GM18951 (cell line): Measurements from ENCODE around the gene LY6G6D.
"Not testable (repeated sequence)": the region's sequence is repeated elsewhere in the genome, so short reads cannot be mapped to it uniquely, and the experiment has no call there.

Source experiments
- POLR2A ChIP-seq: IDR thresholded peaks from 4 replicates; pipeline ENCODE4 v1.6.1; 2011; ENCODE audit warnings: mild to moderate bottlenecking; ENCODE audit not compliant: insufficient read length, insufficient read depth; ENCODE audit errors: extremely low read depth
- in situ Hi-C: fragments of 300-500 bp; cut with MboI; formaldehyde crosslinking; loops from one replicate; pipeline ENCODE4 v1.12.0; 2022; ENCODE audit warnings: low sequenced_read_pairs, mixed read lengths, inconsistent platforms; ENCODE audit not compliant: unreplicated experiment

The LY6G6D gene

DNA sequence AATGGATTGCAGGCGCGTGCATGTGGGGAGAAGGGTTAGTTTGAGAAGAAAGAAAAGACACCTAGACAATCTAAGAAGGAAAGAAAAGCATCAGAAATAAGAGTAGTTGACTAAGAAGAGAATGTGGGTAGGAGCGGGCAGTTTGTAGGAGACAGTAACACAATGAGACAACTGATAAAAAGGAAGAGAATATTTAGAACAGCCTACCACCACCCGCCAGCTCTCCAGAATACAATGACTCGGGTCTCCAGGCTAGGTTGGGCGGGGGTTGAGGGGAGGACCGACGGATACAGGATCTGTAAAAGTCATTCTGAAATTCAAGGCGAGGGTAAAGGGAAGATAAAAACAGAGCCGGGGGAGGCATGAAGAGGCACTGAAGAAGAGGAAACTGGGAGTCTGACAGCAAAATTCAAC lies 12.7 kb upstream of the LY6G6D start:
- in situ Hi-C loops = no loop called here
- no peak for TF ChIP-seq POLR2A

GRCh38 chr6:31702819-31703716 lies 12.1 kb upstream of the LY6G6D start, which contains the start of gene ABHD16A:
Gene ABHD16A, minus strand, starts transcription at chr6:31703324. Its CDS starts 43 bp downstream, at chr6:31703281.
- in situ Hi-C loops = no loop called here
- peak; percentile 94 for TF ChIP-seq POLR2A

DNA sequence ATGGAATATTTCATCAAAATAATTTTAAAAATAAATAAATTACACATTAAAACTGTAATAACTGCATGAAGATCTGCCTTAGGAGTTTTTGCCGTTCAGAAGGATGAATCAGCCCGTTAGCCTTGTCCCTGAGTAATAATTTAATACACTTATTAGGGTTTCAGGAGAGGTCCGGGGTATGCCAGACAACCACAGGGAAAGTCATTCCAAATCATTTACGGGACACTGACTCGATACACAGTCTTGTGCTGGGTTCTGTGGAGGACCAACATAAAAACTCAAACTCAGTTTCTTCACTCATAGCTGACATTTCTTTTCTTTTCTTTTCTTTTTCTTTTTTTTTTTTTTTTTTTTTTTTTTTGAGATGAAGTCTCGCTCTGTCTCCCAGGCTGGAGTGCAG lies 9.2 kb upstream of the LY6G6D start:
- in situ Hi-C loops = no loop called here
- no peak for TF ChIP-seq POLR2A

GRCh38 chr6:31706599-31706998 lies 8.5 kb upstream of the LY6G6D start, which contains the start of gene LY6G6F:
Gene LY6G6F, plus strand, starts transcription at chr6:31706866. Its CDS starts 41 bp downstream, at chr6:31706907.
- TF ChIP-seq POLR2A = no peak
- in situ Hi-C loops = no loop called here

DNA sequence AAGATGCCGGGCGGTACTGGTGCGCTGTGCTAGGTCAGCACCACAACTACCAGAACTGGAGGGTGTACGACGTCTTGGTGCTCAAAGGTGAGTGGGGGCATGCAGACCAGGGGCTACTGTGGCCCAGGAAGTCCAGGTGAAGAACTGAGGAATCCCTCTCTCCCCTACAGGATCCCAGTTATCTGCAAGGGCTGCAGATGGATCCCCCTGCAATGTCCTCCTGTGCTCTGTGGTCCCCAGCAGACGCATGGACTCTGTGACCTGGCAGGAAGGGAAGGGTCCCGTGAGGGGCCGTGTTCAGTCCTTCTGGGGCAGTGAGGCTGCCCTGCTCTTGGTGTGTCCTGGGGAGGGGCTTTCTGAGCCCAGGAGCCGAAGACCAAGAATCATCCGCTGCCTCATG lies 7.4 kb upstream of the LY6G6D start:
- in situ Hi-C loops = no loop called here
- TF ChIP-seq POLR2A = no peak

DNA sequence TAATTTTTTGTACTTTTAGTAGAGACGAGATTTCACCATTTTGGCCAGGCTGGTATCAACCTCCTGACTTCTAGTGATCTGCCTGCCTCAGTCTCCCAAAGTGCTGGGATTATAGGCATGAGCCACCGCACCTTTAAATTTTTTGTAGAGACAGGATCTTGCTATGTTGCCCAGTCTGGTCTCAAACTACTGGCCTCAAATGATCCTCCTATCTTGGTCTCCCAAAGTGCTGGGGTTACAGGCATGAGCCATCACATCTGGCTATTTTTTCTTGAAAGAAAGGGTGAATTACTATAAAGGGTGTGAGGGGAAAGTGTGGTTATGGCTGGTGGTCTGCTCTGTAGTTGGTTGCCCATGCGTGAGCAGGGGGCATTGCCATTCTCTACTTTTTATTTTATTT lies 6.9 kb upstream of the LY6G6D start:
- in situ Hi-C loops = no loop called here

GRCh38 chr6:31709157-31709556 lies 6.0 kb upstream of the LY6G6D start:
- in situ Hi-C loops = not testable (repeated sequence)

More for the DNA sequence above, 6.9 kb upstream of the LY6G6D start:
- TF ChIP-seq POLR2A = no peak

DNA sequence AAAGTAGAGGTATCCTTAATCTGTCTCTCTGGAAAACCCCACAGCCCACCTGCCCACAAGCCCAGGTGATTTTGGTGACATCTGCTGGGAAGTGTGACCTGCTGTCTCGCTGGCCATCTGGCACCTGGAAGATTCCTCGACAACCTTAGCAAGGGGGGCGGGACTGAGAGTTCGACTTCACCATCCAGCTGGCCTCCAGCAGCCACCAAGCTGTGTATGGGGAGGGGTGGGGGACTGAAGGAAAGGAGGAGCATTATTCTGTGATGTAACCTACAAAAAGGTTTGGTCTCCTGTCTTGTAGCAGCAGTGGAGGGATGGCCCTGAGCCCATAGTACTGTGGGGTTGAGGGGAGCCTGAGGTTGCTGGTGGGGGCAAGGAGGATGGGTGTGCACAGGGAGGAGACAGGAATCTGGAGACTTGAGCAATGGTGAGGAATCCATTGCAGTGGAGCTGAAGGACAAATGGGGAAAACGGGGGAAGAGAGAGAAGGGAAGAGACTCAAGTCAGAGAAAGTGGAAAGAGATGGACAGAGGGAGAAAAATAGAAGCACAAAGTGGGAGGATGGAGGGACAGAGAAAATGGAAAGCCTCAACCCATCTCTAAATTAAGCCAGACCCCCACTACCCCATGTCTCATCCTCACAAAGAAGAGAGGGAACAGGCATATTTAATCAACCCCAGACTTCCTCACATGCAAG lies 4.5 kb upstream of the LY6G6D start:
- no peak for TF ChIP-seq POLR2A
- in situ Hi-C loops = no loop called here

DNA sequence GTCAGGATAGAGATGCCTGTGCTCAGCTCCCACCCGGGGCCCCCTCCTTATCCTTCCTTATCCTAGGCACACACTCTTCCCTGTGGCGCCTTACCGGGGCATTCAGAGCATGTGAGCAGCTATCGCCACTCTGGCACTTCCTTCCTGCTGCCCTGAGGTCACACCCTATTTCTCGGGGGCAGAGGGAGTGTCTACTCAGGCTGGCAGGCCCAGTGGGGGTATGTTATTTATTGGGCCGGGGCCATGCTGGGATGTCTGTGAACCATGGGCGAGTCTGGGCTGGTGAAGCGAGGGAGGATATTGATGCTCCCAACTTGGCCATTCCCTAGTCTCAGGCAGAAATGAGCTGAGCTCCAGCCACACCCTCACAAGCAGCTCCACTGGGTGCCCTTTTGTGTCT lies 3.9 kb upstream of the LY6G6D start:
- TF ChIP-seq POLR2A = no peak
- in situ Hi-C loops = no loop called here

- TF ChIP-seq POLR2A = no peak
- in situ Hi-C loops = no loop called here
These were observed 2.9 kb upstream of the LY6G6D start for GRCh38 chr6:31712296-31712695.

- in situ Hi-C loops = no loop called here
- TF ChIP-seq POLR2A = no peak
These were observed 1.7 kb upstream of the LY6G6D start for GRCh38 chr6:31713465-31713864.

DNA sequence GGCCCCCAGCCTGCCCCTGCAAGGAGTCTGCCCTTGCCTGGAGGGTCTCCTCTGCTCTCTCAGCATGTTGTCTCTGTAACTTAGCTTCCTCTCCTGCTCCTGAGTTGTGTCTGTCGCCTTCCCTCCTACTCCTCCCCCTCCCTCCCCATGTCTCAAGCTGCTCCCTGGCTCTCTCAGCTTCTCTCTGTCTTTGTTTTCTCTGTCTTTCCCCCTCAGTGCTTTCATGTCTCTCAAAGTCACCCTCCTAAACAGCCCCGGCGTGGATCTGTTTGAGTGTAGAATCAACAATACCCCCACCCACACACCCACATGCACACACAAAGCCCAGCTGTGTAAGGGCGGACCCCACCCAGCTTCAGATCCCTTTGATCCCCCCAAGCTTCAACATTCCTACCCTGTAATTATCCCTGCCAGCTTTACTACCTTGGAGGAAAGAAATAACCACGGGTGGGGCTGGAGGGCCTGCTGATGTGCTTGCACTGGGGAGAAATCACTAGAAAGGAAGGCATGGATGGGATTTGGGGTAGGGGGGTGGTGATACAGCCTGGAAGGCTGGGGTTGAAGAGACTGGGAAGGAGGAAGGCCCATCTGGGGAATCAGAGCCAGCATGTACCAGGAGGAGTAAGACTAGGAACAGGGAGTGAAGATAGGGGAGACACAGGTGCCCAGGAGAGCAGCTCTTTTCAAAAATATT lies 1.0 kb upstream of the LY6G6D start:
- TF ChIP-seq POLR2A = no peak
- in situ Hi-C loops = no loop called here

GRCh38 chr6:31717499-31718222 lies 2.5 kb downstream of the LY6G6D start:
- TF ChIP-seq POLR2A = no peak

More at GRCh38 chr6:31717499-31718222, 2.5 kb downstream of the LY6G6D start:
- in situ Hi-C loops = no loop called here
